NCI-H748 (cell line): Measurements from ENCODE around the gene PLCZ1.

Source experiments
- DNase-seq: peaks from one replicate; lab custom pipeline; 2025; ENCODE audit not compliant: unreplicated experiment; lab: John Stamatoyannopoulos, UW

The PLCZ1 gene

GRCh38 chr12:18634382-18634781 is 103.4 kb downstream of the PLCZ1 start:
- DNase-seq: no peak
